ENCODE measurements around the gene TUT7. TPM values are rescaled to one million over a fixed set of nuclear protein-coding genes. Genes with fewer than 3 reads are reported as not detected.
A peak's percentile ranks its signal among the peaks of the same experiment; 100 is the strongest.

TUT7 gene
- total RNA-seq, 1 donor from 2014 or later = 37.7 TPM

DNA sequence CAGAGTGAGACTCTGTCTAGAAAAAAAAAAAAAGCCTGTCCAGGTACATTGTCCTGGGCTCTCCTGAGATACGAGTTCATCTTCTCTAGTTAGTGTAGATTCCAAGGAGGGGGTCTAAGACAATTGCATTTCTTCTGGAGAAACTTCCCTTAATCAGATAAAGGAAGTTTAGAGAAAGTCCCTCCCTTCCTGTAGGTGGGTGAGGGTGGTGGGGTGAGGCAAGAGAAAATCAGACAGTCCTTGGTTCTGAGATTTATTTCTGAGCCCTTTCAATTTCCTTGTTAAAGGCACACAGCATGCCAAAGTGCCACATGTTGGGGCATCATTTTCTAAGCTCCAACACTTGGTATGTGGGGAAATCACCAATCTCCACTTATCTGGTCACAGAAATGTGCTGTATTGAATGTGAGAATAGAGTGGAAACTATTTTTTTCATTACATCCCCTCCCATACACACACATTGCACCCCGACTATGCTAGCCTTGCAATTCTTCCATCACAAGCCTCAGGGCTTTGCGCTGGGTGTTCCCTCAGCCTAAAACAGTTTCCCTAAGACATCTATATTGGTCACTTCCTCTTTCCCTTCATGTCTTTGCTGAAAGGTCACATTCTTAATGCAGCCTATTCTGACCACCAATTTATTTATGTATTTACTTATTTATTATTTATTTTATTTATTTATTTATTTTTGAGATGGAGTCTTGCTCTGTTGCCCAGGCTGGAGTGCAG is 5.1 kb upstream of the TUT7 start:
- Histone ChIP-seq H3K27ac (peak overlapping the region; percentile 49), H3K4me3 (no peak overlapping the region), H3K36me3 (no peaks in the 10 kb centered on the region), H3K27me3 (ENCODE audit: low read depth) (no peaks in the 10 kb centered on the region), H3K4me1 (peaks cover 8% of the 10 kb centered on the region), H3K9me3 (no peaks in the 10 kb centered on the region)
- intact Hi-C loops (cut with DNase I) = no loop called here
- DNase-seq (no peak), ATAC-seq (peak in 1 of 2 donors; percentile 59)
- TF ChIP-seq, protein P1, sequence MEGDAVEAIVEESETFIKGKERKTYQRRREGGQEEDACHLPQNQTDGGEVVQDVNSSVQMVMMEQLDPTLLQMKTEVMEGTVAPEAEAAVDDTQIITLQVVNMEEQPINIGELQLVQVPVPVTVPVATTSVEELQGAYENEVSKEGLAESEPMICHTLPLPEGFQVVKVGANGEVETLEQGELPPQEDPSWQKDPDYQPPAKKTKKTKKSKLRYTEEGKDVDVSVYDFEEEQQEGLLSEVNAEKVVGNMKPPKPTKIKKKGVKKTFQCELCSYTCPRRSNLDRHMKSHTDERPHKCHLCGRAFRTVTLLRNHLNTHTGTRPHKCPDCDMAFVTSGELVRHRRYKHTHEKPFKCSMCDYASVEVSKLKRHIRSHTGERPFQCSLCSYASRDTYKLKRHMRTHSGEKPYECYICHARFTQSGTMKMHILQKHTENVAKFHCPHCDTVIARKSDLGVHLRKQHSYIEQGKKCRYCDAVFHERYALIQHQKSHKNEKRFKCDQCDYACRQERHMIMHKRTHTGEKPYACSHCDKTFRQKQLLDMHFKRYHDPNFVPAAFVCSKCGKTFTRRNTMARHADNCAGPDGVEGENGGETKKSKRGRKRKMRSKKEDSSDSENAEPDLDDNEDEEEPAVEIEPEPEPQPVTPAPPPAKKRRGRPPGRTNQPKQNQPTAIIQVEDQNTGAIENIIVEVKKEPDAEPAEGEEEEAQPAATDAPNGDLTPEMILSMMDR (IDR thresholded peaks at IDR 0.05) = no peak

DNA sequence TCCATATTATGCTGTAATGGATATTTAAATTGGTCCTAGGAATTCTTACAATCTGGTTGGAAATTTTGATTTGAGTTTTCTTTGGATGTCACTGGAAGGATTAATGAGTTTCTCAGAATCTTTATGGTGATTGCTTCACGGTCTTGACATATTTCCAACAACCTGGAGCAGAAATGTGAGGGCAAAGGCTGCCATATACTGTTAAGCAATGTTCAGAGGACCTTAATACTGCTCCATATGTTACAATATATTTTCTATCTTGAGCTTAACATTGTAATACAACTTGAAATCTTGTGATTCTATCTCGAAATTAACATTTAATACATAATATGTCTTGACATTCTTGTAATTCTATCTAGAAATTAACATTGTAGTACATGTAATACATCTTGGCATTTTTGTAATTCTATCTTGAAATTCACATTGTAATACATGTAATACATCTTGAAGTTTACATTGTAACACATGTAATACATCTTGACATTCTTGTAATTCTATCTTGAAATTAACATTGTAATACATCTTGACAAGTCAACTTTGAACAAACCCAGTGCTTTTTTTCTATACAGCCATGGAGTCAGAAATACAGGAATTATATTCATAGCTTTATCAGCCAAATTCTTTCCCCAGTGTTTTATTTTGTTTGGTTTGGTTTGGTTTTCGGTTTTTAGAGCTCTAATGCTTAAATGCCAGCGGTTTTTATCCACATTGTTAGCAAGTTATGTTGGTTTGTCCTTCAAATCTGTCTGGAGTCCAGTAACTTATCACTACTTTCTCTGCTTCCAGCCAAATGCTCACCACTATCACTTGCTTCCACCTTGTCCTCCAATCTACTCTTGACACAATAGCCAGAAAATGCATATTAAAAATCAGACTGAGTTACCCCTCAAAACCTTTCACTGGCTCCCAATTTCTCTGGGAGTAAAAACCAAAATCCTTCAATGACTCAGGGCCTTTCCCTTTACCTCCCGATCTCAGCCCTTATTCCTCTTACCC is 3.0 kb upstream of the TUT7 start:
- Histone ChIP-seq H3K27me3 (ENCODE audit: low read depth) (no peaks in the 10 kb centered on the region), H3K36me3 (peaks cover 5% of the 10 kb centered on the region), H3K27ac (no peak overlapping the region), H3K4me1 (peaks cover 21% of the 10 kb centered on the region), H3K4me3 (no peak overlapping the region), H3K9me3 (no peaks in the 10 kb centered on the region)
- DNase-seq (no peak), ATAC-seq (no peak)
- intact Hi-C loops (cut with DNase I) = no loop called here
- TF ChIP-seq, protein P1 (IDR thresholded peaks at IDR 0.05) = no peak

DNA sequence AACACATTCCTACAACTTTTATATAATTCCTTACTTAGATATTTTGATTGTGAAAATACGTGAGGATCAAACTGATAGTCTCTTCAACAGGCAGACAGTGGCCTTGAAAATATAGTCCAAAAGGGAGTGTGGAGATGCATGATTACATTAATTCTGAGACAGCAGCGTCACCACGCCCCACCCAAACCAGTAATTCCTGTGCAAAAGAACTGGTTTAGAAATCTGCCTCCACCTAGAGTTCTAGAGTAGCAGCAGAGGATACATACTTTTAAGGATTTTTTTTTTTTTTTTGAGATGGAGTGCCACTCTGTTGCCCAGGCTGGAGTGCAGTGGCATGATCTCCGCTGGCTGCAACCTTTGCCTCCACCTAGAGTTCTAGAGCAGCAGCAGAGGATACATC is 1.6 kb upstream of the TUT7 start:
- TF ChIP-seq, protein P1 (IDR thresholded peaks at IDR 0.05) = no peak
- no peak overlapping the region for H3K4me3 ChIP-seq

DNA sequence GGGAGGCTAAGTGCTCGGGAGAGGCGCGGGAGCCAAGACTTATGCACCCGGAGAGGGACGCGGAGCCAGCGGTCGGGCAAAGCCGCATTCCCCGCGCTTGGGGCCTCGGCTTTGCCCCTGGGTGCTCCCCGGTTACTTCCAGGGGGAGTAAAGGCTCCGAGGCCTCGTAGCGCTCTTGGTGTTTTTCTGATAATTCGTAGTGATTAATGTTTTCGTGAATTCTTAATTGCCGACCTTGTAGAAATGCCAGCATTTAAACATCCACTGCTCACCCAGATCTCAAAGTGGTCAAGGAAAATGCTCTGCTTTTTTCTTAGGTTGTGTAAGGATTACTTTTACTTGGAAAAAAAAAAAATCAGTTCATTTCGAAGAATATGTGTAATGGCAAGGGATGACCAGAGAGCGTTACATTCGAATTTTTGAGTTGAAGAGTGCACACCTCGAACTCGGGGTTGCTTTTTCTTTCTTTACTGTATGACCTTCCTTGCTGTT is 654 bp upstream of the TUT7 start:
- no peak for DNase-seq
- Histone ChIP-seq H3K4me3 (peak overlapping the region; percentile 96), H3K4me1 (peaks cover 44% of the 10 kb centered on the region), H3K36me3 (peaks cover 17% of the 10 kb centered on the region), H3K27ac (peak overlapping the region; percentile 95), H3K27me3 (ENCODE audit: low read depth) (no peaks in the 10 kb centered on the region), H3K9me3 (no peaks in the 10 kb centered on the region)
- intact Hi-C loops (cut with DNase I) = no loop called here
- TF ChIP-seq, protein P1 (IDR thresholded peaks at IDR 0.05) = no peak
- peak in 1 of 2 donors; percentile 76 for ATAC-seq

More for the DNA sequence above, 1.6 kb upstream of the TUT7 start:
- H3K4me1 ChIP-seq = peaks cover 35% of the 10 kb centered on the region
- intact Hi-C loops (cut with DNase I) = no loop called here
- no peak for ATAC-seq
- H3K36me3 ChIP-seq = peaks cover 17% of the 10 kb centered on the region
- H3K27ac ChIP-seq = no peak overlapping the region
- DNase-seq = no peak
- H3K9me3 ChIP-seq = no peaks in the 10 kb centered on the region
- no peaks in the 10 kb centered on the region for H3K27me3 ChIP-seq (ENCODE audit: low read depth)

DNA sequence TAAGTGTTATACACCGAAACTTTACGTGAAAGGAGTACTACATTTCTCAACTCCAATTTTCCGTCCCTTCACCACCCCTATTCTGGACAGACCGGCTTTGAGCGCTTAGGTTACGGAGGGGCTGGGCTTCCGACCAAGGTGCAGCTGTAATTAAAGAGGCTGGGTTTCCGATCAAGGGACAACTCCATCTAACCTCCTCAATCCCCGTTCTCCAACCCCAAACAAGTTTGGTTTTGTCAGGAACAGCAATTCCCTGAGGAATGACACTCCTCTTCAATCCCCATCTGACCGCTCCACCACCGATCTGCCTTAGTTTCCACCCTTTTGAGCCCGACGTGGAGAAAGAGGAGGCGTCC is 577 bp downstream of the TUT7 start:
- DNase-seq (no peak), ATAC-seq (peak; percentile 46 to 60)
- TF ChIP-seq, protein P1 (IDR thresholded peaks at IDR 0.05) = no peak
- H3K27ac ChIP-seq = peak overlapping the region; percentile 95
- peak overlapping the region; percentile 96 for H3K4me3 ChIP-seq
- no peaks in the 10 kb centered on the region for H3K9me3 ChIP-seq
- no peaks in the 10 kb centered on the region for H3K27me3 ChIP-seq (ENCODE audit: low read depth)
- peaks cover 54% of the 10 kb centered on the region for H3K4me1 ChIP-seq
- peaks cover 21% of the 10 kb centered on the region for H3K36me3 ChIP-seq
- intact Hi-C loops (cut with DNase I) = no loop called here

All from lower lobe of right lung (tissue), 2 donors.